NCI-H524 (cell line): ENCODE measurements around the gene MGAT5B.

Source experiments
- DNase-seq, 2 experiments: peaks; one replicate each; lab custom pipeline; 2025; lab: John Stamatoyannopoulos, UW

MGAT5B gene

DNA sequence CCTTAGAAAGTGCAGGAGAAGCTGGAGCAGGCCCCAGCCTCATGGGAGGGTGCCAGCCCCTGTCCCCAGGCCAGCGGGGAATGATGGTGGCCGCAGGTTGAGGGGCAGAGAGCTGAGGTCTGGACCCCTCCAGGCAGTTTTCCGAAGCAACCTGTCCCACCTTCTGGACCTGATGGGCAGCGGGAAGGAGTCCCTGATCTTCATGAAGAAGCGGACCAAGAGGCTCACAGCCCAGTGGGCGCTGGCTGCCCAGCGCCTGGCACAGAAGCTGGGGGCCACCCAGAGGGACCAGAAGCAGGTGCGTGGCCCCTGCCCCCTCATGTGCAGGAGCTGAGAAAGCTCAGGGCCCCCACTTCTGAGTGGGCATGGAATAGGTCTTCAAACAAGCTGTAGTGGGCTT, 36.8 kb downstream of the MGAT5B start:
- DNase-seq = no peak

DNA sequence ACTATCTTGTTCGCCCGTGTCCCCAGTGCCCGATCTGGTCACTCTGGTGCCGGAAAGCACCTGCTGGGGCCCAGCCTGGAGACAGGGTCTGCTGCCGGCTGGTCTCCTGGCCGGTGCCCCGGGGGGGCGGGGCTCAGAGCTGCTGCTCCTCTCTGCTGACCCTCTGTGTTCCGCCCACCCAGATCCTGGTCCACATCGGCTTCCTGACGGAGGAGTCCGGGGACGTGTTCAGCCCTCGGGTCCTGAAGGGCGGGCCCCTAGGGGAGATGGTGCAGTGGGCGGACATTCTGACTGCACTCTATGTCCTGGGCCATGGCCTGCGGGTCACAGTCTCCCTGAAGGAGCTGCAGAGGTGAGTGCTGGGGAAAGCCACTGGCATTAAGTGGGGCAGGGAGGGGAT, 37.6 kb downstream of the MGAT5B start:
- no peak for DNase-seq

DNA sequence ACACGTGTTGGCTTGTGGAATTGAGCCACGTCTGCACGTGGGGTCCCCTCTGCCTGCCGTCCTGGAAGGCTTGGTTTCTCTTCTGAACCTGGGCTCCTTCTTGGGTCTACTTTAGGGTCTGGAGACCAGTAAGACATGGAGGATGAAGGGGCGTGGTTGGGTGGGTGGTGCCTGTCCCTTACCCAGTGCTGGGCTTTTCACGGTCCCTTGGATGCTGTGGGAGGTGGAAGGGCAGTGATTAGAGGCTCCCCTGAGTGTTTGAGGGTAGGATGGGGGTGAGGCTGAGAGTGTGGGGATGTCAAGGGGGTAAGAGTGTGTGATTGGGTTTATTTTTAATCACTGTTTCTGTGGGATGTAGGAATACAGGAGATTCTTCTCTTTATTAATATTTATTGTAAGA, 38.3 kb downstream of the MGAT5B start:
- no peak for DNase-seq

DNA sequence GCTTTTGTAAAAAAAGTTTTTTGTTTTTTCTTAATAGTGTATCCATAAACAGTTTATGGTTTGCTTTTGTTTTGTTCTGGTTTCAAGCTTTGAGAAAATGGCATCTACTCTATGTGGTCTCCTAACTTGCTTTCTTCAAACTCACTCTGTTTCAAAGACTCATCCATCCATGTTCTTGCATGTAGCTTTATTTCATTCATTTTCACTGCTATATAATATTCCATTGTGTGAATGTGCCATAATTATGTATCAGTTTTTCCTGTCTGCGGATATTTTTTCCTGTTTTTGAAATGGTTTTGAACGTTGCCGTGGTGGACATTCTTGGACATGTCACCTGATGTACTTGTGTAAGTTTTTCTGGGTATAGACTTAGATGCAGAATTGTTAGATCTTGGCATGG, 39.1 kb downstream of the MGAT5B start:
- no peak for DNase-seq

DNA sequence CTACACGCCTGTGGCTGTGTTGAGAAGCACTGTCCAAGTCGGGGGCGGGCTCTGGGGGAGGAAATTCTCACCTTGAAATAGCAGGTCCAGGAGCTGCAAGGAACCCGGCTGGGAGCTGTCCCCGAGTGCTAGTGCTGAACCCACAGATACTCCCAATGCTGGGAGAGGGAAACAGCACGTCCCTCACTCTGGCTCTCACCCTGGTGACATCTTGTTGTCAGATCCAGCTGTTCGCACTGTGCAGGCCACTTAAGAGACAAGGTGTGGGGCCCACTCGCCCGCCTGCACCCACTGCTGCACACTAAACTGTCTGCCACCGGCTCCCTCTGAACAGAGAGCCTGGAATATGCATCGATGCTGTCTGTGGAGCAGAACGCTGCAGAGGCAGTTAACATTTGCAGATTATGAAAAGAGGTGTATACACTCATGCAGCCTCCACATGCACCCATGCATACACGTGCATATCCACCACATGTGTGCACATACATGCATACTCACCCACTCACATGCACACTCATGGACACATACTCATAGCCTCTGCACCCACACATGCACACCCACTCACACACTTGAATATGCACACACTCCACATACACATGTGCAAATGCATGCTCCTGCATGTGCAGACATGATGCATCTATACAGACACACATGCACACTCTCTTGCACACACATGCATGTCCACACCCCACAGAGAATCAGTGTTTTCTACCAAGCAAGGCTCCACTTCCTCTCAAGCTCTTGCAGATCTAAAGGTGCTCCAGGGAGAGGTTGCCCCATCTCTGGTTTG, 42.0 kb downstream of the MGAT5B start:
- DNase-seq = peak in 1 of 2 experiments; percentile 51

DNA sequence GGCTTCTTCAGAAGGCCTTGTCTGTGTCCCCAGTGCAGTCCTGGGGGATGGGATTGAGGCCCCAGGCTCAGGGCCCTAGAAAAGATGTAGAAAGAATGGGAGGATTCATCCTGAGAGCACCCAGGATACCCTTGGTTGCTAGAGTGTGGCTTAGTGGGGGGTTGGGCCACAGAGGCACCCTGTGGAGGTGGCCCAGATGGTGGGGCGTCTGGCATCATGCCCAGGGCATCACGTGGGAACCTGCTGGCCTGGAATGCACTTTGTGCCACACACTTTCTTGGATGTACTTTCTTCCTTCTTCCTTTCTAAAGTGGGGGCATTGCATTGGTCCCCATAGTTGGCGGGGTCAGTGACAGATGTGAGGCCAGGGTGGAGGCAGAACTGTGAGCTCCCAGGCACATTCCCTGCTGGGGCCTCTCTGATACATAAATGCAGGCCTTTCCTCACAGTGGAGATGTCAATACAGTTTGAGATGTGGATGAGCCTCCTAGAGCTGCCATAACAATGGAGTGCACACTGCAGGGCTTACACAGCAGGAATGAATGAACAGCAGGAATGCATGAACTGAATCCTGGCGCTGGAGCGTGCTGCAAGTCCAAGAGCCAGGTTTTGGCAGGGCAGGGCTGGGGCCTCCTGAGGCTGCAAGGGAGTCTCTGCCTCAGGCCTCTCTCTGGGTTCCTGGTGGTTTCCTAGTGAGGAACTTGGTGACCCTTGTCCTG, 43.3 kb downstream of the MGAT5B start:
- DNase-seq = peak; percentile 98 to 100

DNA sequence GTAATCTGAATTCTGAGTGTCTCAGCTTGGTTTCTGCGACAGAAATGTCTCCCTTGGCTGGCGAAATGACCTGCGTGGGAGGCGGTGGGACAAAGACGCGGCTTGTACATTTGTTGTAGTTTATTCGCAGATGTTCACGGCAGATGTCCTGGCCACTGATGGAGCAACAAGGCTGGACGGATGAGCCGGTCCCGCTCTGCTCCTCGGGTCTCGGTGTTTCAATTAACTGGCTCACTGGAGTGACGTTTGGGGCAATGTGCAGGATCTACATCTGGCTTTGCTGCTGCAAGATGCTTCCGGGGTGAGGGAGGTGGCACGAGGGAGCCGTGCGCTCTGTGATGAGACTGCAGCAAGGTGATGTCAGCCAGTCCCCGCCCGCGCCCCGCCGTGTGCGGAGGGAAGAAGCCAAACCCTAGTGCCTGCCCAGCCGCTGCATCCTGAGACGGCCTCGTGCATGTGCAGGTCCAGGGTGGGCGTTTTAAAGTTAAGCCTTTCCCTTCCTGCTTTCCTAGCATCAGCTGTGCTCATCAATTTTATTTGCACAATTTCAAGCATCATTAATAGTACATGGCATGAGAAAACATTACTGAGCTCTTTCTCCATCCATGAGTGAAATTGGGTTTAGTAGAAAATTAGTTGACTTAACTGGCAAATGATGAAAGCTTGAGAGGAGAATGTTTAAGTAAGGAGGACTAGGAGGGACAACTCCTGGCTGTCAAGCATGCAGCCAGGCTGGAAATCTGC, 44.4 kb downstream of the MGAT5B start:
- DNase-seq = peak; percentile 93 to 98

DNA sequence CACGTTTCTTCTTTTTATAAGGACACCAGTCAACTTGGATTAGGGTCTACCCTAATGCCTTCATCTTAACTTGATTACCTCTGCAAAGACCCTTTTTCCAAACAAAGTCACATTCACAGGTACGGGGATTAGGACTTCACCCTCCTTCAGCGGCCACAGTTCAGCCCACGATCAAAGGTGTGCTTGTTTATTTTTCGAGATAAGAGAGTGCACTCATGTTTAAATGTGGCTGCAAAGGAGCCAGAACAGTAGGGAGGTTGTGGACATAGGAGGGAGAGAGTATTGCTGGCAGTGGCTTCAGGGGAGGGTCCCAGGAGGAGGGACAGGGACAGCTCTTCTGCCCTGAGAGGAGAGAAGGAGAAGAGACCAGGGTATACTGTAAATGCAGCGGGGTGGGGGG, 46.7 kb downstream of the MGAT5B start:
- DNase-seq = no peak

DNA sequence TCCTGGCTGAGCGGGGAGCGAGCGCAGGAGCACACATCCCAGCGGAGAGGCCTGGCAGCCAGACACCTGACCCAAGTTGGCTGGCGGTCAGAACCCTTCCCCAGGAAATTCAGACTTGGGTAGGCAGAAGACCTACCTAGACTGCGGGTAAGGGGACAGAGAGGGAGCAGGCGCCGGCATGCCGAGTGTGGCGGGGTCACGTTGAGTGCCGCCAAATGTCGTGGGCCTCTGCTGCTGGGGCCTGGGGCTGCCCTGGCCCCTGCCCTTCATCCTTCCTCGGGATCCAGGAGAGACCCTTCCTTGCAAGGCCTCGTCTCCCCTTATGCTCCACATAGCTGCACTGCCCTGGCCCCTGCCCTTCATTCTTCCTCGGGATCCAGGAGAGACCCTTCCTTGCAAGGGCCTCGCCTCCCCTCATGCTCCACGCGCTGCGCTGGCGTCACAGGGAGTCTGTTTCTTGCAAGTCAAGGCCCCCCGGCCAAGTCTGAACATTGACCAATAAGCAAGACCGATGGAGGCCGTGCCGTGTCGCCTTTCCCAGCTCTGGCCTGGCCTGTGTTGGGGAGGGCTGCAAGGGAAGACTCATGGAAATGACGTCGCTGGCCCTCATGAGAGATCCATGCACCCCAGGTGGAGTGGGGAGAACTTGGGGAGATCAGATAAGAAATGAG, 47.8 kb downstream of the MGAT5B start:
- DNase-seq = no peak

DNA sequence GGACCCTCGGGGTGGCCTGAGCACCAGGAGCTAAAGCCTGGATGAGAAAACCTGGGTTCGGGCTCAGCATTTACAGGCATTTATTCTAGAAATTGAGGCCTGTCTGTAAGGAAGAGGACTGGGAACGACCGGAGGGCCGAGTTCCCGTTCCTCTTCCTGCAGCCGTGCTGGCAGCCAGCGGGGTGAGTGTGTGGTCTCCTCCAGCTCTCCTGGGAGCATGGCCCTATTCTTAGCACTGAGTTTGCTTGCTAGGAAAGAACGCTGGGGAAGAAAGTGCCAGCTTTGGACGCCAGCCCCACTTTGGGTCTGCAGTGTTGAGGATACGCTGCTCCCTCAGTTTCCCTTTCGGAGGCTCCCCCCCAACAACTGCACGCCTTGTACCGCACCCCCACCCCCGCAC, 49.6 kb downstream of the MGAT5B start:
- DNase-seq = no peak

DNA sequence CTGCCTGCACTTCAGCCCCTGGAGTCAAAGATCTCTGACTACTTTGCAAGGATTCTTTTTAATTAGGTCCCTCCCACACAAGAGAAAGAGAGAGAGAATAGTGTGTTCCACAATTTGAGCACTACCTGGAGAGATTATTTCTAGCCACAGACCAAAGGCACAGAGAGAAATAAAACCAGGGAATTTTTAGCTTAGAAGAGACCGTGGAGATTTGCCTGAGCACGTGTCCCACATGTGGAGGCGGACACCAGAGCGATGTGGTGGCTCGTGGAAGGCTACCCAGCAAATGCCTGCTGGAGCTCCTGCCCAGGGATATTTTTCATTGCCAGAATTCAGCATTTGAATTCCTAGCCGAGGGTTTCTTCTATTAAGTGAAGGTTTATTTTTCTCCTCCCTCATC, 50.6 kb downstream of the MGAT5B start:
- no peak for DNase-seq

DNA sequence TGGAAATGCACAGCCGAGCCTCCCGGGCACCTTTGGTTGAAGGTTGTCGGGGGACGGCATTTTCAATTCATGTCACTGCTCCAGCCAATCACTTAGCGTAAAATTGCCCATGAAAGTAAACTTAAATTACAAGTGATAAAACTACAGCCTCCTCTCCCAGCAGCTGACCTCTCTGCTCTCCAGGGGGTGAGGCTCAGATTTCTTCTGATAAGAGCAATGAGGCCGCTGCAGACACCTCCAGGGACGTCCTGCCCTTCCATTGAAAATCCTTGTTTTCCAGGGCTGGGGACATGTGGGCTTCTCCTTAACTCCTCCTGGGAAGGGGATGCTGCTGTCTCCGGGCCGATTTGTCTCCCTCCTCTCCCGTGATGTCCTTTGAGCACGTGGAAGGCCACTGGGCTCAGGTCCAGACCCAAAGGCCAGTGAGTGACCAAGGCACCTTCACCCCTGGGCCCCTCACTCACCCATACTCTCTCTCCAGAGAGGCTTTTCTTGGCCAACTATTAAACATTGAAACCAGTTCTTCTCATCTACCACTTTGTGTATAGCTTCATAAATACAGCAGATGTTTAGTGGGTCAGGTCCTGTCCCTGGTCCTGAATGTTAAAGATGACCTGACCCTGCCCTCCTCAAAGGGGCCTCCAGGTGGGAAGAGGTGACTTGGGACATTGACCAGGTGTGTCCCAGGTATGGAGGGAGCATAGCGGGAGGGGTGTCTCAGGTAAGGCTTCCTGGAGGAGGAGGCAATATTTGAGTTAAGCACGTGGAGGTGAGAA, 52.3 kb downstream of the MGAT5B start:
- peak in 1 of 2 experiments; percentile 57 for DNase-seq

DNA sequence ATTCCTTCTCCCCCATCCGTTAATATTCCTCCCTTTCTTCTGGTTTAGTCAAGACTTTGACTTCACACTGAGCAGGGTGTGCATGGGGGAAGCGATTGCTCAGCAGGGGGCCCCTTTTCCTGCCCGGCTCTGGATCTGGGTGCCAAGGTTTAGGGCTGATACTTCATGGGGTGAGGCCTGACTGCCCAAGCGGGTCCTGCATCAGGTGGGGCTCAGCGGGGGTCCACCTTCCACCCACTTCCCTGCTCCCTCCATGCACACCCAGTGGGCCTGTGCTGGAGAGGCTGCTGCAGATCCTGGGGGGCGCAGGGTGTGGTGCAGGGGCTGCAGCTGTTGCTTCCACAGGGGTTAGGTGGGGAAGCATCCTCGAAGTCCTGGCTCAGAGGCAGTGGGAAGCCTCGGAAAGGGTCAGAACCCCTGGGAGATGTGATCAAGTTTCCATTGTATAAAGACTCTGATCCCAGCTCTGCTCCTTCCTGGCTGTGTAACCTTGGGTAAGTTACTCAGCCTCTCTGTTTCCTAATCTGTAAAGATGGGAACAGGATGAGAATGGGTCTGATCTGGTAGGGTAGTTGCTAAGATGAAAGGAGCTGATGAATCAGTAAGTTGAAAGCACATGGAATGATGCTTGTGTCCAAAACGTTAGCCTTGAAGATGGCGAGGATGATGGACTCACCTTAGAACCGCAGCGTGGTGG, 53.3 kb downstream of the MGAT5B start:
- no peak for DNase-seq

DNA sequence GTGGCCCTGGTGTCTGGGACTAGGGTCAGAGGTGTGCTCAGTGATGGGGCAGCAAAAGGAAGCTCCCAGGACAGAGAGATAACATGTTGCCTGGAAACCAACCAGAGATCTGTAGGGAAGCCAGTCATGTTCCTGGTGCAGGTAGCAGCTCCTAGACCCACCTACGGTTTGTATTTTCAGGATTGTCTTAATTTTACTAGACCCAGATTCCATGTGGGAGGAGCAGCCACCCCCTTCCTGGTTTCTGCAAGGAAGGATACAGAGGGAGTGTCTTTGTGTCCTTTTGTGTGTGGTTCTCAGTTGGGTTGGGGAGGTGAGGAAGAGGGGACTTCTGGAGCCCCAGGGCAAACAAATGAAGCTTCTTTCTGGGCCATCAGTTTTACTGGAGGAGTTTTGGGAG, 53.9 kb downstream of the MGAT5B start:
- no peak for DNase-seq

DNA sequence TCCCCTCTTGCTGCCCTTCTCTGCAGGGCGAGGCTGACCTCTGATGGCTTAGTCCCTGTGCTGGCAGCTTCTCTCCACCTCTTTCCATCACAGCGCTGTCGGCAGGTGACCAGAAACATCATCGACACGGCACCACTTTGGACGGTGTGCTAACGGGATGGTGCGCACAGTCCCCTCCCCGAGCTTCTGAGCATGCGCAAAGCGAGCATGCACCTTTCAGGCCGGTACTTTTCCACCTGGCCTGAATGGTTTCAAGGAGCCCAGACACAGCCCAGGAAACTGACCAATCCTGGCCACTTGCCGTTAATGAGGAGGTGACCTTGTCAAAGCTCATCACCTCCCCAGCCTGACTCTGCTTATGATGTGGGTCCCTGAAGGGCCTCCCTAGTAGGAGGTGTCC, 54.8 kb downstream of the MGAT5B start:
- no peak for DNase-seq

DNA sequence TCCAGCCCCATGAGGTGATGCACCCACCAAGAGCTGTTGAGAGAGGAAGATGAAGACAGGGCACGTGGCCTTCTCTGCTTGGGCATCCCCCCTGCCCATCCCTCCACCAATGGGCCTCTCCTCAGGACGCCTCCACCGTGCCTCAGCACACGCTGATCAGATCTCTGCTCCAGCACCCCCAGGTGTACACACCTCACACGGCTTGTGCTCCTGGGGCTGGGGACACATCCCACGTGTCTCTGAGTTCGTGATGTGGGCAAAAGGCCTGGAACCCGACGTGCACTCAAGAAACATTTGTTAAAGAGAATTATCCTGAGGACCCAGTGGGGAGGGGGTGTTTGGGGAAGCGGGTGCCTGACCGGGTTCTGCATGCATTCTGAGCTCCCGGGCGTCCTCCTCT, 55.3 kb downstream of the MGAT5B start:
- no peak for DNase-seq

DNA sequence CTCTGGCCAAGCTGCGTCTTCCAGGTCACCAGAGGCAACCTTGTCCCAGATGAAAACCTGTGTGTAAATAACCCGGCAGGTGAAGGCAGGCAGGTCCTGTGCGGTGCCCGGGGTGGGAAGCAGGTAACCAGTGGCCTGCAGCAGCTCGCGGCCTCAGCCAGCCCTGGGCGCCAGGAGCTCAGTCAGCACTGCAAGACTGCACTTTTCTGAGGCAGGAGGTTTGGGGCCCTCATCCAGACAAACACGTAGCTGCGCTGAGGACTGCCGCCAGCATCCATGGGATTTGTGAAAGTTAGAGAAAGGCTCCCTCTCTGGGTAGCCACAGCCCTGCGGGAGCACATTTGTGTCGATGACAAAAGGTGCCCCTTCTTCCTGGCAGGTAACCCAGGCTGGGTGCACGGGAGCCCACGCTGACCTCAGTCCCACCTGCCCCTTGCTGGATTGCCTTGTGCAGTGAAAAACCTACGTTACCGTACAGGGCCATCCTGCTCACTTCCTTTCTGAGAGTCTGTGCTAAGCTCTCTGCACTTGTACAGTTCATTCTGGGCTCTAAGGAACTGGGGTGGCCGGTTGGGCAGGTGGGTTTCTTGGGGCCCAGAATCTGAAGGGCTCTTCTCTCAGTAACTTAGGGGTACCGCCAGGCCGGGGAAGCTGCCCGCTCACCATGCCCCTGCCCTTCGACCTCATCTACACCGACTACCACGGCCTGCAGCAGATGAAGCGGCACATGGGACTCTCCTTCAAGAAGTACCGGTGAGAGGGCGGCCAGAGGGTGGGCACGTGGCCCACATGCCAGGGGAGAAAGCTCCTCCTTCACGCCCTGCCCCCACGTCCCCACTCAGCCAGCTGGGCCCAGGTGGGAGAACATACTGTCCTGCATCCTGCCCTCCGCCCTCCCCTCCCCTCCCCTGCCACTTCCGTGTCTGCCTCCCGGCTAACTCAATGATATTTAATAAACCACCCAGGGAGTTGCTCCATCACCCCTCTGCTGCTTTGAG, 56.4 kb downstream of the MGAT5B start:
- peak in 1 of 2 experiments; percentile 53 for DNase-seq

DNA sequence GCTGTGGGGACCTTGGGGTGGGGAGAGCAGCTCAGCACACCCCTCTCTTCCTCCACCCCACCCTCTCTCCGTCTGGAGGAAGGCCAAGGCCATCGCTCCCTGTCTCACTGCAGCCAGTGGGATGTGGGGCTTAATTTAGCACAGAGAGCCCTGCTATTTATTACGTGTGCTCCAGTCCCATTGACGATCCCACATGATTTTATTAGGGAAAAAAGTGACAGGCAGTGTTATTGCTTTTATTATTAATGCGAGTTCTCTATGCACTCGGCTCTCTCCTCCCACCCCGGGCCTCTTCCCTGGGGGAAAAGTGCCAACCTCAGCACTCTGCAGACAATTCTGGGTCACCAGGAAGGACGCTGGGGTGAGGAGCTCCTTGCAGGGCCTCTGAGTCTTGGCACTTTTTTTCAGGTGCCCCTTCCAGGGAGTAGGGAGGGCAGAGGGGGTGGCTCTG, 57.3 kb downstream of the MGAT5B start:
- no peak for DNase-seq

DNA sequence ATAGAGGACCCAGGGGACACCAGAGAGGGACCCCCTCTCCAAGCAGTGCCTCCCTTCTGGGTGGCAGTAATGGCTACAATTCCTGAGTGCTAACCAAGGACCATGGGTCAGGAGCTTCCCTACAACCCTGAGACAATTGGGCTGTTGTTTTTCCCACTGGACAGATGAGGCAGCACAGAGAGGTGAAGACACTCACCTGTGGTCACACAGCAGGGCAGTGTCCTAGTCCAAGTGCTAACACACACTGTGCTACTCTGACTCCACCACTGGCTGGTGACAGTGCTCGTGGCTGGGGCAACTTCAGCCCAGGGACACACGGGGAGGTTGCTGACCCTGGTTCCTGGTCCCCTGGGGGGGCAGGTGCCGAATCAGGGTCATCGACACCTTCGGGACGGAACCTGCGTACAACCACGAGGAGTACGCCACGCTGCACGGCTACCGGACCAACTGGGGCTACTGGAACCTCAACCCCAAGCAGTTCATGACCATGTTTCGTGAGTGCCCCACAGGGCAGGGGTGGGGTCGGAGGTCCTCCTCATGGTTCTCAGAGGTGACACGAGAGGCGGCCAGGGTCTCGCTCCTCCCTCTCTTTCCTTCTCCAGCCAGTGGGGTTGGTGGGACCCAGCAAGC, 58.1 kb downstream of the MGAT5B start:
- no peak for DNase-seq
